ENCODE results near the gene TRIM67.
A peak's percentile ranks its signal among the peaks of the same experiment; 100 is the strongest.
"Not testable (repeated sequence)": the region's sequence is repeated elsewhere in the genome, so short reads cannot be mapped to it uniquely, and the experiment has no call there.

Gene TRIM67

GRCh38 chr1:231203259-231204057, 41.6 kb downstream of the TRIM67 start:
- DNase-seq, result no peak

GRCh38 chr1:231206856-231207255, 45.0 kb downstream of the TRIM67 start:
- peak in 3 of 56 donors; percentile 8 to 19 (median 11) for DNase-seq

GRCh38 chr1:231207437-231207836, 45.6 kb downstream of the TRIM67 start:
- no peak for DNase-seq

- DNase-seq, result no peak
Observed at GRCh38 chr1:231208980-231209379, 47.1 kb downstream of the TRIM67 start.

- no peak for DNase-seq
Observed at GRCh38 chr1:231209531-231209930, 47.7 kb downstream of the TRIM67 start.

GRCh38 chr1:231210126-231210525, 48.3 kb downstream of the TRIM67 start:
- DNase-seq, result no peak

- DNase-seq, result peak in 53 of 56 donors; percentile 10 to 86 (median 63)
Observed at GRCh38 chr1:231211005-231211857, 49.4 kb downstream of the TRIM67 start.

GRCh38 chr1:231212301-231212700, 50.4 kb downstream of the TRIM67 start:
- not testable (repeated sequence) for DNase-seq

- no peak for DNase-seq
Observed at GRCh38 chr1:231213831-231214573, 52.1 kb downstream of the TRIM67 start.

- DNase-seq, result peak in 1 of 56 donors; percentile 7
Observed at GRCh38 chr1:231214918-231215680, 53.2 kb downstream of the TRIM67 start.

- no peak for DNase-seq
Observed at GRCh38 chr1:231215681-231216385, 54.0 kb downstream of the TRIM67 start.

GRCh38 chr1:231216498-231216897, 54.6 kb downstream of the TRIM67 start:
- DNase-seq, result no peak

- no peak for DNase-seq
Observed at GRCh38 chr1:231217056-231217455, 55.2 kb downstream of the TRIM67 start.

- no peak for DNase-seq
Observed at GRCh38 chr1:231218078-231218477, 56.2 kb downstream of the TRIM67 start.

- DNase-seq, result no peak
Observed at GRCh38 chr1:231219422-231220401, 57.9 kb downstream of the TRIM67 start.

- no peak for DNase-seq
Observed at GRCh38 chr1:231220801-231221200, 58.9 kb downstream of the TRIM67 start.

GRCh38 chr1:231226156-231226555, 64.3 kb downstream of the TRIM67 start:
- DNase-seq, result peak in 3 of 56 donors; percentile 3 to 19 (median 10)

GRCh38 chr1:231231511-231231910, 69.7 kb downstream of the TRIM67 start:
- DNase-seq, result no peak
